Urinary bladder (tissue), 4 donors: ENCODE measurements around the gene ADAM10. TPM values are rescaled to one million over a fixed set of nuclear protein-coding genes. Genes with fewer than 3 reads are reported as not detected.

Experiments
- DNase-seq: peaks from one replicate; pipeline ENCODE4 v3.0.0-alpha.2; 2015; ENCODE audit errors: extremely low spot score
- H3K27ac ChIP-seq: one replicate; pipeline ENCODE4 v1.5.1; 2013; ENCODE audit warnings: low read depth, mild to moderate bottlenecking, moderate library complexity
- H3K36me3 ChIP-seq: one replicate; pipeline ENCODE4 v1.6.1; 2013; ENCODE audit warnings: mild to moderate bottlenecking, moderate library complexity; ENCODE audit not compliant: insufficient read depth
- H3K4me1 ChIP-seq: one replicate; pipeline ENCODE4 v1.6.1; 2013; ENCODE audit warnings: mild to moderate bottlenecking, moderate library complexity; ENCODE audit not compliant: insufficient read depth
- H3K4me3 ChIP-seq: one replicate; pipeline ENCODE4 v1.5.1; 2013; ENCODE audit warnings: low read depth, low read length
- WGBS: extraction: QIAGEN DNeasy Blood & Tissue Kit; methylation state at CpG from one replicate; pipeline ENCODE4 v1.1.7; 2013; 5-methylcytosine and 5-hydroxymethylcytosine counted together
- polyA plus RNA-seq: library from polyadenylated mRNA; stranded (reverse); fragments of 200-250 nt; gene quantifications from one replicate; pipeline ENCODE4 v1.2.3, GENCODE V29; 2013
- total RNA-seq: library from RNA; depleted of rRNA; stranded (reverse); fragments of >200 nt; gene quantifications from one replicate; pipeline ENCODE4 v1.2.3, GENCODE V29; 2014
- donor health status: healthy with polysubstance abuse.
- donor health status: healthy.

ADAM10 gene
- total and polyA plus RNA-seq, 2 donors, result 45.6 to 207 TPM

GRCh38 chr15:58595516-58596263, 153.8 kb downstream of the ADAM10 start:
- Histone ChIP-seq H3K4me3 (no peak overlapping the region), H3K36me3 (no peaks in the 10 kb centered on the region), H3K27ac (no peak overlapping the region), H3K4me1 (no peaks in the 10 kb centered on the region)
- DNase-seq, result no peak
- WGBS, result 83% methylated on average over 3 of the region's 3 CpGs

GRCh38 chr15:58594898-58595297, 154.6 kb downstream of the ADAM10 start:
- Histone ChIP-seq H3K4me1 (no peaks in the 10 kb centered on the region), H3K27ac (no peak overlapping the region), H3K36me3 (no peaks in the 10 kb centered on the region), H3K4me3 (no peak overlapping the region)
- WGBS, result 98% methylated on average over 1 of the region's 1 CpG
- no peak for DNase-seq

- 99% methylated on average over 1 of the region's 1 CpG for WGBS
- no peak overlapping the region for H3K4me3 ChIP-seq
- DNase-seq, result no peak
- H3K27ac ChIP-seq, result no peak overlapping the region
- H3K36me3 ChIP-seq, result no peaks in the 10 kb centered on the region
- no peaks in the 10 kb centered on the region for H3K4me1 ChIP-seq
Observed at GRCh38 chr15:58593870-58594269, 155.6 kb downstream of the ADAM10 start.

- Histone ChIP-seq H3K4me1 (no peaks in the 10 kb centered on the region), H3K27ac (no peak overlapping the region), H3K4me3 (no peak overlapping the region), H3K36me3 (no peaks in the 10 kb centered on the region)
- 23% methylated on average over 1 of the region's 1 CpG for WGBS
- DNase-seq, result no peak
Observed at GRCh38 chr15:58590926-58591325, 158.6 kb downstream of the ADAM10 start.

GRCh38 chr15:58590236-58590635, 159.3 kb downstream of the ADAM10 start:
- H3K36me3 ChIP-seq, result no peaks in the 10 kb centered on the region
- WGBS, result 79% methylated on average over 1 of the region's 1 CpG
- DNase-seq, result no peak
- no peak overlapping the region for H3K4me3 ChIP-seq
- peak overlapping the region; percentile 18 for H3K27ac ChIP-seq
- no peaks in the 10 kb centered on the region for H3K4me1 ChIP-seq

- H3K36me3 ChIP-seq, result no peaks in the 10 kb centered on the region
- no peaks in the 10 kb centered on the region for H3K4me1 ChIP-seq
- no peak overlapping the region for H3K4me3 ChIP-seq
- no peak overlapping the region for H3K27ac ChIP-seq
- no peak for DNase-seq
- WGBS, result 91% methylated on average over 3 of the region's 3 CpGs
Observed at GRCh38 chr15:58589047-58589446, 160.5 kb downstream of the ADAM10 start.

GRCh38 chr15:58588096-58588495, 161.4 kb downstream of the ADAM10 start:
- Histone ChIP-seq H3K27ac (no peak overlapping the region), H3K4me3 (no peak overlapping the region), H3K36me3 (no peaks in the 10 kb centered on the region), H3K4me1 (no peaks in the 10 kb centered on the region)
- WGBS, result 83% methylated on average over 1 of the region's 1 CpG
- DNase-seq, result no peak

GRCh38 chr15:58587486-58587885, 162.0 kb downstream of the ADAM10 start:
- 83% methylated on average over 4 of the region's 4 CpGs for WGBS
- H3K27ac ChIP-seq, result no peak overlapping the region
- no peak overlapping the region for H3K4me3 ChIP-seq
- H3K4me1 ChIP-seq, result no peaks in the 10 kb centered on the region
- H3K36me3 ChIP-seq, result no peaks in the 10 kb centered on the region
- DNase-seq, result no peak

- 87% methylated on average over 5 of the region's 5 CpGs for WGBS
- no peaks in the 10 kb centered on the region for H3K36me3 ChIP-seq
- no peak overlapping the region for H3K4me3 ChIP-seq
- H3K4me1 ChIP-seq, result no peaks in the 10 kb centered on the region
- no peak for DNase-seq
- H3K27ac ChIP-seq, result no peak overlapping the region
Observed at GRCh38 chr15:58585693-58586443, 163.6 kb downstream of the ADAM10 start.

- no peak for DNase-seq
- 68% methylated on average over 6 of the region's 6 CpGs for WGBS
- no peak overlapping the region for H3K4me3 ChIP-seq
Observed at GRCh38 chr15:58584789-58585461, 164.6 kb downstream of the ADAM10 start.

GRCh38 chr15:58583171-58583908, 166.2 kb downstream of the ADAM10 start:
- no peak overlapping the region for H3K4me3 ChIP-seq
- DNase-seq, result no peak
- H3K36me3 ChIP-seq, result no peaks in the 10 kb centered on the region
- H3K27ac ChIP-seq, result no peak overlapping the region
- H3K4me1 ChIP-seq, result no peaks in the 10 kb centered on the region
- 79% methylated on average over 3 of the region's 3 CpGs for WGBS

More at GRCh38 chr15:58584789-58585461, 164.6 kb downstream of the ADAM10 start:
- Histone ChIP-seq H3K36me3 (no peaks in the 10 kb centered on the region), H3K4me1 (no peaks in the 10 kb centered on the region), H3K27ac (no peak overlapping the region)

- Histone ChIP-seq H3K4me3 (no peak overlapping the region), H3K4me1 (no peaks in the 10 kb centered on the region), H3K27ac (no peak overlapping the region), H3K36me3 (no peaks in the 10 kb centered on the region)
- DNase-seq, result no peak
- 86% methylated on average over 3 of the region's 3 CpGs for WGBS
Observed at GRCh38 chr15:58582160-58582559, 167.3 kb downstream of the ADAM10 start.

- Histone ChIP-seq H3K27ac (no peak overlapping the region), H3K4me3 (no peak overlapping the region), H3K4me1 (no peaks in the 10 kb centered on the region), H3K36me3 (no peaks in the 10 kb centered on the region)
- no peak for DNase-seq
Observed at GRCh38 chr15:58576657-58577056, 172.8 kb downstream of the ADAM10 start.
